ENCODE results near the gene TBC1D10B. TPM values are rescaled to one million over a fixed set of nuclear protein-coding genes. Genes with fewer than 3 reads are reported as not detected.

TBC1D10B gene
- total and polyA plus RNA-seq, 2 of the 8 experiments (the other 6 are each of a cell fraction or from before 2014, with no cell fraction given): 15.4 to 28.6 TPM

DNA sequence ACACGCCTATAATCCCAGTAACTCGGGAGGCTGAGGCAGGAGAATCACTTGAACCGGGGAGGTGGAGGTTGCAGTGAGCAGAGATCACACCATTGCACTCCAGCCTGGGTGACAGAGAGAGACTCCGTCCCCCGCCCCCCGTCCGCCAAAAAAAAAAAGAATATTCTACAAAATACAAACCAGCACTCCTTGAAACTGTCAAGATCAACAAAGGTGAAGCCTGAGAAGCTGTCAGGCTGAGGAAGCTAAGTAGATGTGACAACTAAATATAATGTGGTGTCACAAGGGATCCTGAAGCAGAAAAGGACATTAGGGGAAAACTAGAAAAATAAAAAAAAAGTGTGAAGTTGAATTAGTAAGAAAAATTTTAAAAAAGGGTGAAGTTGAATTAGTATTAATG is 21.4 kb downstream of the TBC1D10B start (continued):
- TF ChIP-seq SP2 (IDR thresholded peaks at IDR 0.05; ENCODE audit: low read length): no peak
- no peak for TF ChIP-seq POLR2A (IDR thresholded peaks at IDR 0.05; ENCODE audit: control extremely low read depth in 1 of 2, low read depth in 2 of 2, low read length in 2 of 2)
- no peak for TF ChIP-seq EGR1 (IDR thresholded peaks at IDR 0.05; ENCODE audit: borderline replicate concordance, low read depth, low read length)
